Cardiac fibroblast (primary cell): ENCODE data around the gene ABHD17A.

Experiments
- DNase-seq, 2 donors: peaks; one replicate each; pipeline versions ENCODE4 v3.0.0 to v3.0.0-alpha.2; 2010; ENCODE audit warnings: low read depth in 2 of 2
- H3K4me3 ChIP-seq, 2 donors: replicated peaks in 1 of 2; 1 replicate in 1 of 2; 2 replicates in 1 of 2; pipeline ENCODE4 v1.5.1; 2011; ENCODE audit warnings: low read depth in 2 of 2, low read length in 2 of 2, mild to moderate bottlenecking in 2 of 2, moderate library complexity in 1 of 2
- TF ChIP-seq, protein P1 (sequence below): IDR thresholded peaks from one replicate; pipeline ENCODE4 v1.5.1; 2011; ENCODE audit warnings: low read depth, mild to moderate bottlenecking, low read length, inconsistent platforms

The ABHD17A gene

GRCh38 chr19:1905110-1905862 is 20.0 kb upstream of the ABHD17A start, which contains the start of the genes ADAT3 and SCAMP4:
ADAT3 (plus strand) TSS chr19:1905399; CDS start chr19:1912048, 6,649 bp downstream.
SCAMP4 (plus strand) TSS chr19:1905399; CDS start chr19:1915020, 9,621 bp downstream.
- TF ChIP-seq, protein P1, sequence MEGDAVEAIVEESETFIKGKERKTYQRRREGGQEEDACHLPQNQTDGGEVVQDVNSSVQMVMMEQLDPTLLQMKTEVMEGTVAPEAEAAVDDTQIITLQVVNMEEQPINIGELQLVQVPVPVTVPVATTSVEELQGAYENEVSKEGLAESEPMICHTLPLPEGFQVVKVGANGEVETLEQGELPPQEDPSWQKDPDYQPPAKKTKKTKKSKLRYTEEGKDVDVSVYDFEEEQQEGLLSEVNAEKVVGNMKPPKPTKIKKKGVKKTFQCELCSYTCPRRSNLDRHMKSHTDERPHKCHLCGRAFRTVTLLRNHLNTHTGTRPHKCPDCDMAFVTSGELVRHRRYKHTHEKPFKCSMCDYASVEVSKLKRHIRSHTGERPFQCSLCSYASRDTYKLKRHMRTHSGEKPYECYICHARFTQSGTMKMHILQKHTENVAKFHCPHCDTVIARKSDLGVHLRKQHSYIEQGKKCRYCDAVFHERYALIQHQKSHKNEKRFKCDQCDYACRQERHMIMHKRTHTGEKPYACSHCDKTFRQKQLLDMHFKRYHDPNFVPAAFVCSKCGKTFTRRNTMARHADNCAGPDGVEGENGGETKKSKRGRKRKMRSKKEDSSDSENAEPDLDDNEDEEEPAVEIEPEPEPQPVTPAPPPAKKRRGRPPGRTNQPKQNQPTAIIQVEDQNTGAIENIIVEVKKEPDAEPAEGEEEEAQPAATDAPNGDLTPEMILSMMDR = no peak
- H3K4me3 ChIP-seq = peak within 1 kb of the TSS; percentile 73 to 79
- peak; percentile 99 for DNase-seq

GRCh38 chr19:1904860-1905109 is 19.5 kb upstream of the ABHD17A start:
- DNase-seq = no peak
- no peak overlapping the region for H3K4me3 ChIP-seq
- TF ChIP-seq, protein P1 = no peak

DNA sequence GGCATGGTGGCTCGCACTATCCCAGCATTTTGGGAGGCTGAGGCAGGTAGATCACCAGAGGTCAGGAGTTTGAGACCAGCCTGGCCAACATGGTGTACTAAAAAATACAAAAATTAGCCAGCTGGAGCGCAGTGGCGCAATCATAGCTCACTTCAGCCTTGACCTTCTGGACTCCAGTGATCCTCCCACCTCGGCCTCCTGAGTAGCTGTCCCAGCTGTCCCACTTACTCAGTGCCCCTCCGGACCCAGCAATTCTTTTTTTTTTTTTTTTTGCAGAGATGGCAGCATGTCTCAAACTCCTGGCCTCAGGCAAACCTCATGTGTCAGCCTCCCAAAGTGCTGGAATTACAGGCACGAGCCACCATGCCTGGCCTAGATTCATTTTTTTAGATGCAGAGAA is 17.6 kb upstream of the ABHD17A start:
- DNase-seq = no peak
- TF ChIP-seq, protein P1 = no peak
- H3K4me3 ChIP-seq = no peak overlapping the region

- DNase-seq = no peak
- TF ChIP-seq, protein P1 = no peak
- no peak overlapping the region for H3K4me3 ChIP-seq
These were observed 16.7 kb upstream of the ABHD17A start for GRCh38 chr19:1901940-1902404.

DNA sequence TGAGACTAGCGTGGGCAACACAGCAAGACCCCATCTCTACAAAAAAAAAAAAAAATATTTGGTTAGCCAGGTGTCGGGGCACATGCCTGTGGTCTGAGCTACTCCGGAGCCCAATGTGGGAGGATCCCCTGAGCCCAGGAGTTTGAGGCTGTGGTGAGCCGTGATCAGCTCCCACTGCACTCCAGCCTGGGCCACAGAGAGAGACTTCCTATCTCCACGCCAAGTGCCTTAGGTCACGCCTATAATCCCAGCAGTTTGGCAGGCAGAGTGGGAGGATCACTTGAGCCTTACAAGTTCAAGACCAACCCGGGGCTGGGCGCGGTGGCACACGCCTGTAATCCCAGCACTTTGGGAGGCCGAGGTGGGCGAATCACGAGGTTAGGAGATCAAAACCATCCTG is 11.2 kb upstream of the ABHD17A start:
- TF ChIP-seq, protein P1 = no peak
- no peak overlapping the region for H3K4me3 ChIP-seq

GRCh38 chr19:1893791-1894190 is 8.5 kb upstream of the ABHD17A start:
- TF ChIP-seq, protein P1 = no peak
- H3K4me3 ChIP-seq = no peak overlapping the region
- DNase-seq = no peak

More for the DNA sequence above, 11.2 kb upstream of the ABHD17A start:
- no peak for DNase-seq
